GM21619 (cell line): ENCODE data around the gene LOC101059915.
"Not testable (repeated sequence)": the region's sequence is repeated elsewhere in the genome, so short reads cannot be mapped to it uniquely, and the experiment has no call there.

Source experiments
- ATAC-seq: cut with Tn5 transposase; IDR thresholded peaks from one replicate; pipeline ENCODE4 v1.9.1; 2021; ENCODE audit not compliant: unreplicated experiment

Gene LOC101059915

DNA sequence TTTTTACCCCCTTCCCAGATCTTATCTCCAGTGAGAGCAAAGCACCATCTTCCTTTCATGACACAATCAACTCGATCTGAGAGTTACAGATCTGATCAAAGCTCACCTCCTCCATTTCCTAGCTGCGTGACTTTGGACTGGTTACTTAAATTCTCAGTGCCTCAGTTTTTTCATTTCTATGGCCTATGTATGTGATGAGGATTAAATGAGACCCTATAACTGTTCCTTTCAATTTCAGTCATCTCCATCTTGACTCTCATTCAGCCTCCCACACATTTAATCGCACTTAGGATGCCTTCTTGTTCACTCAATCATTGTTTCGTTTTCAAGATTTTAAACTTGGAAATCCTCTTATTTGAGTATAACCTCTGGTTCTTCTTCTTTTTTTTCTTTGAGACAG, 28.9 kb upstream of the LOC101059915 start:
- no peak for ATAC-seq

DNA sequence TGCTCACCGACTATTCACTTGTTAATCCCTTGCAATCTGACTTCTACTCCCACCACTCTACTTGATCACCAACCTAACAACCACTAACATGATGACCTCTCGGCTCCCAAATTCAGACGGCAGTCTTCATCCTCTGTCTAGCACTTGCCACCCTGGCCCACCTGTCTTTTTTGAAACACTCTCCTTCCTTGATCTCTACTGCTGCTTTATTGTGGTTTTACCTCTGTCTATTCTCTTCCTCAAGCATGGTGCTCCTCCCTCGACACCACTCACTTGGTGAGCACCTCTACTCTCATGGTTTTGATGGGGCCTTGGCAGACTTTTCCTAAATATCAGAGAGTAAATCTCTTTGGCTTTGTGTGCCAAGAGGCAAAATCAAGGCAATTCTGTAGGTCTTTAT, 27.3 kb upstream of the LOC101059915 start:
- ATAC-seq = no peak

GRCh38 chrX:71644406-71644805, 22.9 kb upstream of the LOC101059915 start:
- not testable (repeated sequence) for ATAC-seq

GRCh38 chrX:71650333-71650969, 16.9 kb upstream of the LOC101059915 start:
- ATAC-seq = peak; percentile 92

GRCh38 chrX:71652405-71652804, 14.9 kb upstream of the LOC101059915 start:
- ATAC-seq = no peak

DNA sequence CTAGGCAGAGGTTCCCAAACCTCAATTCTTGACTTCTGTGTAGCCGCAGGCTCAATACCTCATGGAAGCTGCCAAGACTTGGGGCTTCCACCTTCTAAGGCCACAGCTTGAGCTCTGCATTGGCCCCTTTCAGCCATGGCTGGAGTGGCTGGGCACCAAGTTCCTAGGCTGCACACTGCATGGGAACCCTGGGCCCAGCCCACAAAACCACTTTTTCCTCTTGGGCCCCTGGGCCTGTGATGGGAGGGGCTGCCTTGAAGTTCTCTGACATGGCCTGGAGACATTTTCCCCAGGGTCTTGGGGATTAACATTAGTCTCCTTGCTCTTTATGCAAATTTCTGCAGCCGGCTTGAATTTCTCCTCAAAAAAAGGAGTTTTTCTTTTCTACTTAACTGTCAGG, 14.0 kb upstream of the LOC101059915 start:
- no peak for ATAC-seq

DNA sequence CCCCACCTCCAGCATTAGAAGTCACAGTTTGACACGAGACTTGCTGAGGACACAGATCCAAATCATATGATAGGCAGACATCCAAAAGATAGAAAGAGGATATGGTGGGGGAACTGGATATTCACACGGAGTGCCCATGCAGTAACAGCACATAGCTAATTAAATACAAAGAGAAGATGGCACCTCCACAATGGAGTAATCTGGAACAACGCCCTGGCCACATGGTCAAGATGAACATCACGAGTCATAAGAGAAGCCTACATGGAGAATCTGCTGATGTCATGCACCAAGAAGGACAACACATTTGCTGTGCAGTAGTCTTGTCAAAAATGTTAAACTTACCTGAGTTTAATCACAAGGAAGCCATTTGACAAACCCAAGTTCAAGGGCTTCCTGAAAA, 10.1 kb upstream of the LOC101059915 start:
- ATAC-seq = no peak

DNA sequence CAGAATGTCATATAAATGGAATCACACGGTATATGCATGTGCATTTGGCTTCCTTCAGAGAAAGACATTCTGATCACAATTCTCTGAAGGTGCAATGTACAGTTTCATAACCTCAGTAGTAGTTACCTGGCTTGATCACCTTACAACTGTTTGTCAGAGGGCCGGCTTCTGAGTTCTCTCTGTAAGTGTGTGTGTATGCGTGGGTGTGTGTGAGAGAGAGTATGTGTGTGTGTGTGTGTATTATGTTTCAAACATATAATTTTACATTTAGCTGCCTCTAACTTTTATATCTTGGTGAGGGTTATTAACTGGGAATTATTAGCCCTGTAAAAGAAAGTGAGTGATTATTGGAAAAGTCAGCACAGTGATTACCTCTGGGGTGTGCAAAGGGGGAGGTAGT, 8.0 kb upstream of the LOC101059915 start:
- no peak for ATAC-seq

- ATAC-seq = no peak
These were observed 7.4 kb upstream of the LOC101059915 start for GRCh38 chrX:71659959-71660358.

GRCh38 chrX:71660562-71661416, 6.6 kb upstream of the LOC101059915 start:
- no peak for ATAC-seq

DNA sequence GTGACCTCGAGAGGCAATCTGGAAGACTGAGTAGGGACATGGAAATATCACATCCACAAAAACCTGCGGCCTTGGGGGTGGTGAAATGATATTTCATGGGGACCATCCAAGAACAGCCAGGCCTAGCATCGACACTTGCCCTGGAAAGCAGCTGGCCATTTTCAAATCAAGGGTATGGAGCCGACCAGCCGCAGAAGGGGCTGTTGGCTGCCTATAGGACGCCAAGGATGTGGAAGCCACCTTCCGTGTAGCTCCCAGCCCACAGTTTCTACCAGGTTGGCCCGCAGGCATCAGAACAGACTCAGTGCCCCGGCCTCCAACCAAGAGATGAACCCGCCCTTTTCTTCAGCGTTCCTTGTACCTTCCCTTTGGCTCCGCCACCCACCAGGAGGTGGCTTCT, 5.4 kb upstream of the LOC101059915 start:
- ATAC-seq = no peak

DNA sequence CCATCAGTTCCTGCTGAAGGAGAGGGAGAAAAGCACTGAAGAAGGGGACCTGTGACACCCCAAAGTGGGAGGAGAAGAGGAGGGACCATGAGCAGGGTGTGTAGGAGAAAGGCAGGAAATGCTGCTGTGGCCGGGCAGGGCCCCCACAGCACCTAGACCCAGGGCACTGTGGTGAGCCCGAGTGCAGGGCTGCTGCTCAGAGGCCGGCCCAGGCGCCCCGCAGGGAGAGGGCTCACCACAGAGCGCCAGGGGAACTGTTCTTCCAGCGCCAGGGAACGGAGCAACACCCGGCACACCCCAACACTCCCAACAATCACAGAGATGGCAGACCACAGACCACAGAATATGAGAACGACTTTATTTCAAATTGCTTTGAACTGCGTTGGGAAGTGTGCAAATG, 4.7 kb upstream of the LOC101059915 start:
- not testable (repeated sequence) for ATAC-seq

DNA sequence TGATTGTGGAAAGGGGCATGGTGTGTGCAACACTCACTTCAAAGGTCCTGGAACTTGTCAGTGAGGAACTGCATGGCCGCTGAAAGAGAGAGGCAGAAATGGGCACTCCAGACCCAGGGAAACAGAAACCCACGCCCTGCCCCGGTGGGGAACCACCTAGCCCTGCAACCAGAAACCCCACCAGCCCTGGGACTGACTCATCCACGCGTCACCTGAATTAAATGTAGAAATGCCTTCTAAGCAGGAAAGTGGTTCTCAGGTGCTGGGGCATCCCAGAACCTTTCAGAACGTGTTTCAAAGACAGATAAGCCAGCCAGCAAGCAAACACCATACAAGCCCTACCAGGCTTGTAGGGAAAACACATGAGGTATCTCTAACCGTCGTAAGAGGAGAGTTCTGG, 4.1 kb upstream of the LOC101059915 start:
- ATAC-seq = not testable (repeated sequence)

- not testable (repeated sequence) for ATAC-seq
These were observed 3.1 kb upstream of the LOC101059915 start for GRCh38 chrX:71664202-71664601.

DNA sequence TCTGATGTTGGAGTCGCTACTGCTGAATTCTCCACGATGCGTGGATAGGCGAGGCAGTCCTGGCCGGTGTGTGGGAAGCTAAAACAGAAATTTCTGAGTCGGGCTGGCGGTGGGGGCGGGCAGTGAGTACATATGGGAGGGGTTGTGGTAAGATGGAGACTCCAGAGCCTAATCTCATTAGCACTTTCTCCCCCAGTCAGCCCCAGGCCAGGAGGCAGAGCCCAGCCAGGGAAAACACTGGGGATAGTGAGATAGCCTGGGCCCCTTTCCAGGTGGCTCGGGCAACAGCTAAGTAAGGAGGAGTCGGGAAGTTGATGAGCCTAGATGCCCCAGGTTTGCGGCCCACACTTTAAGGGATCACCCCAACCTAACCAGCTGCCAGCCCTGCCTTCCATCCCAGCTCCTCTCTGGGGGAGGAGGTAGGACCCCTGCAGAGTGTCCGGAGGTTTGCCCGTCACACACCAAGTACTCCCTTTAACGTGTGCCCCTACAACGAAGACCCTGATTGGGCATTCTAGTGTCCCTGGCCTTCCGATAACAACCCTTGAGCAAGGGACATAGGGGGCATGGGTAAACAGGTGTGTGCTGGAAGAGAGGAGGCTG, 2.4 kb upstream of the LOC101059915 start:
- no peak for ATAC-seq

GRCh38 chrX:71665747-71666146, 1.6 kb upstream of the LOC101059915 start:
- ATAC-seq = no peak

GRCh38 chrX:71666240-71667223, 814 bp upstream of the LOC101059915 start:
- ATAC-seq = no peak

GRCh38 chrX:71668248-71668595, 876 bp downstream of the LOC101059915 start:
- no peak for ATAC-seq

DNA sequence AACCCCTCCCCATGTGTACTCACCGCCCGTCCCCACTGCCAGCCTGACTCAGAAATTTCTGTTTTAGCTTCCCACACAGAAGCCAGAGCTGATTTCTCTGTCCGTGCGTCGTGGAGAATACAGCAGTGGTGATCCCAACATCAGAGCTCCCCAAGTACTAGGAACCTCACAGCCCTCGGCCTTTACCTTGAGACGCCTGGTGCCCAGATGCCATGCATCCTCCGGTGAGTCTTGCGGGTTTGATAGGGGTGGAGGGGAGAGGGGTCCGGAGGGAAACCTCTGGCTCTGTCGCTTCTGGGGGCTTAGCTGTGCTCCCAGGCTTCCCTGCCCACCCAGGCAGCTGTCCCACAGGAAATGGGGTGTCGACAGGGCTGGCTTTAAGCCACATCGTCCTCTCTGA, 2.1 kb downstream of the LOC101059915 start:
- no peak for ATAC-seq

DNA sequence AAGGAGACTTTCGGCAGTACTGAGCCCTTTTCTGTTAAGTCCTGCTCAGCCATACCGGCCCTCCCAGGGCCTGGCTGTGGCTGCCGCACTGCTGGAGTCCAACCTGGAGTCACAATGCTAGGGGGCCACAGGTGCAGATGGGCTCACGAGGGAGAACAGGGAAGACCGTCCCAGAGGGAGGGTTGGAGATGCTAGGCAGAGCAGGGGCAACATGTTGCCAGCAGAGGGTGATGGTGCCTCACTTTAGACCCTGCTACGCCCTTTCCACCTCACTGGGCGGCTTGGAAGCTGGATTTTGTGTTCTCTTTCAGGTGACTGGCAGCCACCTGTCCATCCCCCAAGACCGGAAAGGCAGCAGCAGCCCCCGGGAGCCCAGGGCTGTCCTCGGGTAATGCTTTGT, 2.6 kb downstream of the LOC101059915 start:
- ATAC-seq = not testable (repeated sequence)
